HG02623 (cell line): Measurements from ENCODE around the gene PIAS3.
A peak's percentile ranks its signal among the peaks of the same experiment; 100 is the strongest.

Experiments used
- ATAC-seq: cut with Tn5 transposase; IDR thresholded peaks from one replicate; pipeline ENCODE4 v1.9.1; 2021; ENCODE audit warnings: moderate library complexity; ENCODE audit not compliant: unreplicated experiment

Gene PIAS3

DNA sequence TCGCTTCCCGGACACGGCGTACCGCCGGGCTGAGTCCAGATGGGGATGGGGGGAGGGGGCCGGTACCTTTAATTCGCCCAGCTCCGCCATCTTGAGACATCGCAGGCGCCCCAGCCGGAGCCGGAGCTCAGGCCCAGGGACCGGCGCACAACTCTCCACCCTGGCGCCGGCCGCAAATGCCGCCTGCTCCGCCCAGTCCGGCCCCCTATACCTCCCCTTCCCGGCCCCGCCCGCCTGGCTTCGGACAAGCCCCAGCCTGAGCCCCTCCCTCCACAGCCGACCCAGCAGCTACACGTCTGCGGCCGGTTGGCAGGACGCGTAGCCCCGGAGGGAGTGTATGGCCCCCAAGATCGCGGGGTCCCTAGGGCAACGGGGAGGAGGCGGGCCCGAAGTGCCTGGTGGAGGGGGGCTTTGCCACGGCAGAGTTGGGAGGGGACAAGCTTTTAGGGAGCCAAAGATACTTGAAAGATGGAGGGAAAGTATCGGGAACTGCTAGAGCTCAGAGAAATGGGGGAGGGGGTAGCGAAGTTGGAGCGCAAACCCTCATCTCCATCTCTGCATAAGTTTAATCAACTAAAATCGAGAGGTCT lies at the start of gene PIAS3:
TSS of gene PIAS3 (minus strand) at position 181 of the 590 bp plus-strand sequence. CDS start at position 90, 91 bp downstream.
- peak; percentile 83 for ATAC-seq

DNA sequence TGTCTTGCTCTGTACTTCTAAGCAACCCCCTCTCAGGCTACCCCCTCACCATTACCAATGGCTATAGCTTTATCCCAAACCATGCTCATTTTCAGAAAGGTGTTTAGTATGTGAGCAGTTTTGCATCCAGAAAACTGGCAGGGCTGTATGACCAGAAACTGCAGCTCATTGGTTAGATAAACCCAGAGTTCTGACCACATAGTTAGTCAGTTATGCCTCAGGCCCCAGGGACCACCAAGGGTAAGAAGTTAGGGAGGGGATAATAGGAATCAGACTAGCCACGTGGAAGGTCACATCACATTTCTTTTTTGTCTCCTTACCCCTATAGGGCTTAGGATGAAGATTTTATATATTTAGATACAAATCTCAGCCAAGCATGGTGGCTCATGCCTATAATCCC lies 49.8 kb upstream of the PIAS3 start:
- ATAC-seq = no peak

DNA sequence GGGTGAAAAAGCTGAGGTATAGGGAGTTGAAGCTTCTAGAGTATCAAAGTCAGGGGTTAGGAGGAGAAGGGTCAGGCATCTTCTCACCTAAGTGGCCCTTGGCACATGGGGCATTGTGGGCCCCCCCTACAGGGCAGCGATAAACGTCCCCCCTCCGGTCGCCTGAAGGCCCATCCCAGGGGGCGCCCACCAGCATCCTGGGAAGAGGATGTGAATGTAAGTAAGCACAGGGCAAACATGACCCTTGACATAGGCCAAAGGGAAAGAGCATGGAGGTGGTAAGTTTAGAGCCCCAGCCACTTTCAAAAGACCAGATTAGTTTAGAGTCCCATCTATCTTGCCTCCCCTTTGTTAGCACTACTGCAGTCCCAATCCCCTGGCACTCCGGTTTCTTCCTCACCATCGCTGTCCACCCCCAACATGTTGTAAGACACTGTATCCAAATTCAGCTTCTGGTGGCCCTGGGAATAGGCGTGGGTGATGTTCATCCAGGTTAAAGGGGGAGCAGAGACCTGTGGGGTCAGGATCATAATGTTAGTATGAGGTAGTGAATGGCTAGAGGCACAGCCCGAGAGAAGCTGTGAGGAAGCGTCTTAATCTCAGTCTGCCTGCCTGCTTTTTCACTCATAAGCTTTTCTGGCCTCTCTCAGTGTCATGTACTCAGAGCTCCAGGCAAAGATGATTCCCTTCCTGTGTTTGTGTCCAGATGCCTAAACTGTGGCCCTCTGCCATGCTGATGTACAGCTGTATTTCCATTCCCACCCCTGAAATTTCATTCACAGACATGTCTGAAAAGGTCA lies 48.3 kb upstream of the PIAS3 start:
- ATAC-seq = no peak

DNA sequence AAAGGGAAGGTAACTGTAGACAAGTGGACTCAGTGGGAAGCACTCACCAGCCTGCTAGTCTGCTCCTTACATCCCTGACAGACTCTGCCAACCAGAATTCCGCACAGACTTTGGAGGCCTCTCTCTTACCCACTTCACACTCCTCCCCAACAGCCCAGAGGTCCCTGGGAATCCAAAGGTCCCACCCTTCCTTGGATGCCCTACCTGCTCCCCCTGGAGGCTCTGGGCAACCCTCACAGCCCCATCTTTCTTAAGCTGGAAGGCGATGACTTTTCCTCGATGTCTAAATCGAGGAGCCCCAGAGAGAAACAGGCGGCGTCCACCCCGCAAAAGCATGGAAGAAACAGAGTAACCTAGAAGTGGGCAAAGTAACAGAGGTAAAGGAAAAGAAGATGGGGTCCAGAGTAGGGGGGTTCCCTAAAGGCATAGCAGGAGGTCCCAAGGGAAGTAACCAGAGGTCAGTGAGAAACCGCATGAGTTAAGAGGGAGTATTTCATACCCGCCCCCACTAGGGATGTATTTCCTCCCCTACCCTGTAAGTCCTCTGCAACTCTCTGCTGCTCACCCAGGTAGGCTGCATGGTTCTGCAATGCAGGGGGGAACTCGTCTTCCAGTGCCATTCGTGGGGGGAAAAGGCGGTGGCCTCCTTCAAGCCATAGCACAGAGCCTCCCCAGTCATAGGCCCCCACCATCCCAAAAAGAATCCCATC lies 42.6 kb upstream of the PIAS3 start:
- ATAC-seq = no peak

DNA sequence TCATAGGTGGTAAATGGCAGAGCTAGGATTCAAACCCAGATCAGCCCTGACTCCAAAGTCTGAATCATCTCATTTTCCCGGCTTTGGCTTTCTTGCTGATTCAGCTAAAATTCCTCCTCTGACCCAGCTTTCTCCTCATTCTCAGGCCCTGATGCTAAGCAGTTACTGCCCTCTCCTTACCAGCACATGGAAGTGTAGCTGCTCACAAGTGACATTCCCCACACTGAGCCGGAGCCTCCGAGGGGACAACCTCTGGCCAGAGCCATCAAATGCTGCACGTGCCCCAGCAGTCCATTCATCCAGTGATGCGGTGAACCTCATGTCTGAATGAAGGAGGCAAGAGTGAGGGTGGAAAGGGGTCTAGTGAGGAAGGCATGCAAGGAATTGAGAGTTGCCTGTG lies 39.9 kb upstream of the PIAS3 start:
- no peak for ATAC-seq

DNA sequence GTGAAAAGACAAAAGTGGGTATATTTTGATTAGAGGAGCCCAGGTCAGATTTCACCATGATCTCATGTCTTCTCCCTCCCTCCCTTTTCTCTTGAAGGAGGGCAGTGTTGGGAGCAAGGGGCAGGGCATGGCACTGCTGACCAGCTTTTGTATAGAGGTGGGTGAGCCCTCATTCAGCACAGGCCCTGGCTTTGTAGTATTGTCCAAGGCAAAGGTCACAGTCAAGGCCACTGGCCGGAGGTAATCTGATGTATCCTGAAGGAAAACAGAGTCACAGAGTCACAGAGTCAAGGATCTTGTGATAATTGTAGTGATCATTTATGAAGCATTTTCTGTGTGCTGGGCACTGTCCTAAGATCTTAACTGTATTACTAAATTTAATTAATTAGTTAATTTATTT lies 39.1 kb upstream of the PIAS3 start:
- ATAC-seq = no peak

DNA sequence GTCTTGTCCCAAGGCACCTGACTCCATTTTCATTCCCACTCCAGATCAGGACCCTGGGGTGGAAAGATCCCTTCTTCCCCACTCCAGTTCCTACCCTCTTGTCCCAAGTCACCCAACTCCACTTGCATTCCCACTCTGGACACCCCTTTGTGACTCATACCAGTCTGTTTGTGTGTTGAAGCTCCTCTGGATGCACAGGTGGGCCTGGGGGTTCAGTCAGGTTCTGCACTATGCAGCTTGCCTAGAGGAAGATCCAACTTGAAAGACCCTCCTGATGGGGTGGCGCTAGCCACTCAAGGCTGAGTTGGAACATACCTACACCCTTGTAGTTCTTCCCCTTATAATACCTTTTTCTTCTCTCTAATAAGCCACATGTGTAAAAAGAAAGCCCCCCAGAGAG lies 36.6 kb upstream of the PIAS3 start:
- no peak for ATAC-seq

DNA sequence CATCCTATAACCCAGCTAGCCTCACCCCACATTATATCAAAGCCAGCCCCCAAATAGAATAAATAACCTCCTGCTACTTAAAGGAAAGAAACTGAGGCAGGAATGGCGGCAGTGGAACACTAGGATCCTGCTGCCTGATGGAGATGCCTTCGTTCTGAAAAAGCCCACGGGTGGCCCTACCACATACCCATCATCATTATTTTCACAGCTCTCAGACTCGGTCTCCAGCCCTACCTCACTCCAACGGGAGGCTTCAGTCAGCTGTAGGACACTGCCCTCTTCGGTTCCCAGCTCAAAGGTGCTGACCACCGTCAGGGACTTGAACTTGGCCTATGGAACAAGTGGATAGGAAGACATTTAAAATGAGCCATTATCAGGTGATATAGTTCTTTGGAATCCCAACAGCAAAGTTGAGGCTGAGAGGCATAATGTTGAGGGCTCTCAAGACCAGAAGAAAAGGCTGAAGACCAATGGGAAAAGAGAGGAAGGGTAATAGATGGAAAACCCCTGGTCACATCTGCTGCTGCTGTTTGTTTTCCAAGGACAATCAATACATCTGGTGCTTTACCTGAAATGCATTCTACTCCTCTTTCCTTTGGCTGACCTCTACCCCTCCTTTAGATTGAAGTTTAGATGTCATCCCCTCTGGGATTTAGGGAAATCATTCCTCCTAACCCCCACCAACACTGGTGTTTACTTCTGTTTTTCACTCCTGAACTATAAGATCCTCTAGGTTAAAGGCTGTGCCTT lies 34.6 kb upstream of the PIAS3 start:
- ATAC-seq = no peak

DNA sequence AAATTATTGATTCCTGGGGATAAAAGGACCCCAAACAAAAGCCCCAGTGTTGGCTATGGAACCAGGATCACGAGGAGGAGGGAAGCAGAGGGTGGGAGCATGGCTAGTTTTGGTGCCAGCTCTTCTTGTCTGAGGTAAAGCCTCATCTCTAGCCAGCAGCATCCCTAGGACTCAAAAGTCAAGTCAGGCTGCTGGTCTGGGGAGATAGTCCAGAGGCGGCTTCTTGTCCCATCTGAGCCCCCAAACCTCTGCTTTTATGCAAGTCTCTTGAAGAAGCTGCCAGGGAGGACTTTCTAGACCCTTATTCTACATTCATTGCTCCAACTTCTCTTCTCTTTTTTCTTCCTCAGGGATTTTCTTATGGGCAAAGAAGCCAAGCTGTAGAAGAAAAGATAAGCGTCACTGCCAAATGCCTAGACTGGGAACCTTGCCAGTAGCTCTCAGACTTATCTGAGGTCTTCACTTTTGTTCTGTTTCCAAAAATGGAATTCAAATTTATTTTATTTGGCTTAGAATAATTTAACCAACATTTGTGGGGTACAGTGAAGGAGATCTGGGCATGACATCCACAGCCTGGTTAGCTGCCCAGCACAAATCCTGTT lies 33.7 kb upstream of the PIAS3 start:
- no peak for ATAC-seq

DNA sequence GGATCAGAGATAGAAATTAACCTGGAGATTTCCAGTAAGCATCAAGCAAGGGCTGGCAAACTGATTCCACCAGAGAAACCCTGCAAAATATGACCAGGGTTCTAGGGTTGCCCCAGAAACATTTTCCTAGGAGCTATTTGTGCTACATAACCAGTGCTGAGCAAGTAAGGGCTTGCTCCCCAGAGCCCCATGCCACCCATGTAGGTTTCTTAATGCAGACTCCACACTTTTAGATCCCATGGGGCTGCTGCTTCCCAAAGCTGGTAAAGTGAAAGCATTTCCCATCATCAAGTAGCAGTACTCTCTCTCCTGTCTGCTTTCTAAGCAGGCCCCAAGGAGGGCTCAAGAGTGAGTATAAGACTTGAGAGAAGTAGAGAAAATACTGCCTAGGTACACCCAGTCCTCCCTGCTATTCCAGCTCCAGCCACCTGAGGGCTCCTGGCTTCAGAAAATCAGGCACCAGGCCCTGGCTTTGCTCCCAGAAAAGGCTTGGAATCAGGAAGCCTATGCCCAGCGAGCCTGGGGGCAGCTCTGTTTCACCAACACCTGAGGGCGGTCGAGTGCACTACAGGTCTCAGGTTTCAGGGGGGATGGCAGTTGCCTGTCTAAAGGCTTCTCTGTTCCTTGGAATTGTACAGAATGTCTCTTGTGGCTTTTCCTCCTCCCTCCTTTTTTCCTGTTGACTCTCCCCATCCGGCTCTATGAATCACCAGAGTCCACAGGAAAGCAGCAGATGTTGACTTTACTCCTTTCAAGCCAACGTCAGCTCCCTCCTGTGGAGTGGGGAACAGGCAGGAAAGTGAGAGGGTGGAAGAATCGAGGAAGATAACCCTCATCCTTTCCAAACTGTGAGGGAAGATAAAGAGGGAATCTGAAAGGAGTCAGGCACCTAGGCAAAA lies 33.0 kb upstream of the PIAS3 start:
- no peak for ATAC-seq

DNA sequence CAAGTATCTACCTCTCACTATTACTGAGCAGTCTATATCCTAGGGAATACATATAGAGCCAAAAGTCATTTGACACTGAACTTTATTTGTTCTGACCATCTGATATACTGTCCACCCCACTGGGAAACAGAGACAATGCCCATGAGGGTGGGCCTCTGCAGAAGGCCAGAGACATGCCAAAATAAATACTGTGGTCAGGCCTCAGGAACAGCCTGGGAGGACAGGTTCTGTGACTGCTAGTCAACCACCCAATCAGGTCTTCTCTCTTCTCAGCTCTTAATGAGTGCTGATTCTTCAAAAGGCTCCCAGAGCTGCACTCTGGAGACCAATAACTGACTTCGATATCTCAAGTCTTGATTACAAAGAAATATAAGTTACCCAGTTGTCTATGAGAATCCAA lies 32.3 kb upstream of the PIAS3 start:
- ATAC-seq = no peak

DNA sequence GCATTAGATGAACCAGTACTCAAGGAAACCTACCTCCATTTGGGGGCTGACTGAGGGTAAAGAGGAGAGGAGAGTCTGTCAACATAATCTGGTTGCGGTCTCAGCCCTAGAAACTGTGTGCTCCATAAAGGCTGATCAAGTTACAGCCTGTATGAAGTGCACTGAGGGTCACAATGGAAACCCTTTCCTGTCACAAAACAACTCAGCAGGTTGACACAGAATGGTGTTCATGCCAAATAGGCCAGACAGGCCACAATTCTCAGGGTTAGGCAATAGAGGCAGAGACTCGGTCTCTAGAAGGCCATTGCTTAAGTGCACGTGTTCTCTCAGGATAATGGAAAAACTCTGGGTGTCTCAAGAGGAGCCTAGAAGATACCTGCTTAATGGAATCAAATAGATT lies 30.8 kb upstream of the PIAS3 start:
- ATAC-seq = no peak

DNA sequence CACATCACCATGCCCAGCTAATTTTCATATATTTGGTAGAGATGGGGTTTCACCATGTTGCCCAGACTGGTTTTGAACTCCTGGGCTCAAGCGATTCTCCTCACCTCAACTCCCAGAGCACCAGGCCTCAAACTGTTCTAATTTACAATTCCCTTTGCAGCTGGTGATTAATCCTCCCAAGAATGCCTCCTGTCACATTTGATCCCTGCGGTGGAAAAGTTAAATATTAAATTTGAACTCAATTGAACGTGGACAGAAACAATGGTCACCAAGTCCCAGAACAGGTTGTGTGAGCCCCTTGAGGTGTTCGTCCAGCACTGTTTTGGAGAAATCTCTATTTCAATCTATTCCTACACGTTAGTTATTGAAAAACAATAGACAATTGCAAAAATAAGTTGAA lies 28.8 kb upstream of the PIAS3 start:
- ATAC-seq = no peak

DNA sequence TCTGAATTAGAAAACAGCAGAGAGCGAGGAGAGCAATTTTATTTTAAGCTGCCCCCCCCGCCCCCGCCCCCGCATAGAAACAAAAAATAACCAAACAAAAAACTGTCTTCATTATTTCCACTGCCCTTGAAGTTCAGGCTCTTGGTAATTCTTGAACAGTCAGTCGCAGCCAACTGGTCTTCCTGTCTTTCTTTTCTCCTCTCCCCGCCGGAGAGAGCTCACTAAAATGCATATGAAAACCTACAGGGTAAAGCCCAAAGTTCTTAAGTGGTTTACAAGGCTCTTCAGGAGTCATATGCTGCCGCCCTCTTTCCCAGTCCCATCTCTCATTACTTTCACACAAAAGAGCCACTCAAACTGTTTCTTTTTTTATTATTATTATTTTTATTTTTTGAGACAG lies 27.9 kb upstream of the PIAS3 start:
- no peak for ATAC-seq

DNA sequence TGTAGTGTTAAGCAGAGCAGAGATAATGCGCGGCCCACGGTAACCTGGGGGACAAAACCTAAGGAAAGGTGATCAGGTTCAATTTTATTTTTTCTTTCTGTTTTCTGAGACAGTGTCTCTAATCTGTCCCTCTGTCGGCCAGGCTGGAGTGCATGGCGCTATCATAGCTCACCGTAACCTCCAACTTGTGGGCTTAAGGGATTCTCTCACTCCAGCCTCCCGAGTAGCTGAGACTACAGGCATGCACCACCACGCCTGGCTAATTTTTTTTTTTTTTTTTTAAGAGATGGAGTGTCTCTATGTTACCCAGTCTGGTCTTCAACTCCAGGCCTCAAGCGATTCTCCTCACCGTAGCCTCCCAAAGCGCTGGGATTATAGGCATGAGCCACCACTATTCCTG lies 27.5 kb upstream of the PIAS3 start:
- ATAC-seq = no peak

DNA sequence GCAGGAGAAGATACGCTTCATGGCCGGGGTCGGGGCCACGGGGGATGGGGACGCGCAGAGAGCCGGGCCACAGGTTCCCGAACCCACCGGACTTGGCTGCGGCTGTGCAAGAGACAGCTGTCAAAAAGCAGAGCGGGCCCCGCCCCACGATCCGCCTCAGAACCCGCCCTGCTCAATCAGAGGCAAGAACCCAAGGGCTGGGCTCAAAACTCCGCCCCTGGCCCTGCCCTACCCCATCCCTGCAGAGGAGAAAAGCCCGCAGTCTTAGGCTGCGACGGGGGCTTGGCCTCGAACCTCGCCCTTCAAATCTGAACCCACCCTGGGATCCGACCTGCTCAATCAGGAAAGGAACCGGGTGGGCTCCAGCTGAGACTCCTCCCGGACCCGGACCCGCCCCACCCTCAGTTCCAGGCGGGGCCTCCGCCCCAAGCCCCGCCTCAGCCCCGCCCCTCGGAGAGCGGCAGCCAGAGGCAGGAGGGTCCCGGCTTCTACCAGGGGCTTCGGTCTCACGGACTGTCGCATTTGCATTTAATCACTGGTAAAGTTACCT lies 26.9 kb upstream of the PIAS3 start, which contains the start of gene ANKRD35:
TSS of gene ANKRD35 (minus strand) at position 129 of the 550 bp plus-strand sequence. CDS start at position 21, 108 bp downstream.
- peak; percentile 99 for ATAC-seq

DNA sequence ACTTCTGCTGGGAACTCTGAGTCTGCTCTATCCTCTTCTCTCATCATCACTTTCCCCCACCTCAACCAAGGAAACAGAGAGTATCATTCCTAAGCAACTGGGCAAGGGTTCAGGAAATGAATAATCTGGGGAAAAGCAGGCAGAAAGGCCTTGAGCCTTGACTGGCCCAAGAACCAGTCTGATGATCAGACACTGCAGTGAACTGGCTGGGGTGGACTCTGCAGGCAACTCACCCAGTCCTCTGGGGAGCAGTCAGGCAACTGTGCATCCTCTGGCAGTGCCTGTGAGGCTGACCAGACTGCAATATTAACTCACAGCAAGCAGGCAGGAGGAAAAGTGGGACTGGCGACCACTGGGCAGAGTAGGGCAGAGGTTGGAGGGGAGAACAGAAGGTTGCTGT lies 25.8 kb upstream of the PIAS3 start:
- ATAC-seq = no peak

DNA sequence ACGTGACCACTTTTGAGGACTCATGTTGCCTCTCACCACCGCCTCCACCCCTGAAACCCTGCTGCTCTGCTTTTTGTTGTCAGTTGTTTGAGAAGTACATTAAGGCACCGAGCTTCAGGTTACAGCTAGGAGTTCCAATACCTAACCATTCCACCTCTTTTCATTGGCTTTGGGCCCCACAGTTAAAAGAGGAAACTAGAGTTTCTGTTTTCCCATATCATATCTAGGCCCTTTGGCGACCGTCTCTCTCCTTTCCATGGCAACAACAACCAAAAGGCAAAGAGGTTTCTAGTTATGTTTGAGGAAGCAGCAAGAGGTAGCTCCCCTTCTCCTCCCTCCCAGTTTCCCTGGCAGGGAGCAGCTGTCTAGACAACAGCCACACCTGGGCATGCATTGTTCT lies 20.9 kb upstream of the PIAS3 start:
- no peak for ATAC-seq

DNA sequence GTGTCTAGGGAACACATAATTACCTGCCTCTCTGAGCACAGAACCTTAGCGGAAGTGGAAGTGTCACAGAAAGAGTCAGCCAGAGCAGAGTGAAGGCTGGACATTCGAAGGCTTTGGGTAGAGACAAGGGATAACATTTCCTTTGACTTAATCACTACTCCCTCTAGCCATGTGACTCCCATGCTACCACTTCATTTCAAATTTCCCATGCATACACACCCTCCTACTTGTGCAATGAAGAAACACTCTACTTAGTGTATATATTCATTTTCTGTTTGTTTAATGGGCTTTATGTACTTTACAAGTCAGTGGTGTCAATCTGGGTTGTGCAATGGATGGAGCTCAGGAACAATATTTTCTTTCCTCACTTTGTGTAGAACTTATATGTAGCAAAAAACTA lies 19.8 kb upstream of the PIAS3 start:
- ATAC-seq = no peak
